GM23338 (cell line): Measurements from ENCODE around the gene NDUFA9. TPM values are rescaled to one million over a fixed set of nuclear protein-coding genes. Genes with fewer than 3 reads are reported as not detected.

Source experiments
- ATAC-seq: fragments of 200-7000 bp; cut with Tn5 transposase; 3 replicates; pipeline ENCODE4 v1.9.1; 2020
- DNase-seq: peaks from one replicate; pipeline ENCODE4 v3.0.0-alpha.2; 2015; ENCODE audit warnings: low spot score
- H2AFZ ChIP-seq: fragments of 200-600 bp; sonication (generic); 2 replicates; pipeline ENCODE4 v1.8.0; 2016; ENCODE audit warnings: antibody characterized with exemption, mild to moderate bottlenecking, moderate library complexity
- H3F3A ChIP-seq: fragments of 200-600 bp; sonication (generic); replicated peaks from 2 replicates; pipeline ENCODE4 v1.8.0; 2017; ENCODE audit warnings: antibody characterized with exemption, mixed run types, low read depth
- H3K27ac ChIP-seq: fragments of 200-600 bp; sonication (generic); 2 replicates; pipeline ENCODE4 v1.6.1; 2016; ENCODE audit warnings: low read depth
- H3K27me3 ChIP-seq: fragments of 200-600 bp; sonication (generic); 2 replicates; pipeline ENCODE4 v1.8.0; 2016; ENCODE audit warnings: mild to moderate bottlenecking, mixed run types, moderate library complexity; ENCODE audit not compliant: insufficient read depth
- H3K36me3 ChIP-seq: fragments of 200-600 bp; sonication (generic); 2 replicates; pipeline ENCODE4 v1.8.0; 2016; ENCODE audit warnings: mild to moderate bottlenecking; ENCODE audit not compliant: insufficient read depth
- H3K4me1 ChIP-seq: fragments of 200-600 bp; sonication (generic); 2 replicates; pipeline ENCODE4 v1.8.0; 2016; ENCODE audit warnings: mild to moderate bottlenecking, moderate library complexity; ENCODE audit not compliant: insufficient read depth
- H3K4me2 ChIP-seq: fragments of 200-600 bp; sonication (generic); 2 replicates; pipeline ENCODE4 v1.7.1; 2017; ENCODE audit warnings: mixed run types
- H3K4me3 ChIP-seq: fragments of 200-600 bp; sonication (generic); 2 replicates; pipeline ENCODE4 v1.6.1; 2016; ENCODE audit warnings: mixed run types
- H3K79me2 ChIP-seq: fragments of 200-600 bp; sonication (generic); replicated peaks from 2 replicates; pipeline ENCODE4 v1.8.0; 2017; ENCODE audit warnings: mild to moderate bottlenecking; ENCODE audit not compliant: insufficient read depth
- H3K9me2 ChIP-seq: fragments of 200-600 bp; sonication (generic); 2 replicates; pipeline ENCODE4 v1.8.0; 2017; ENCODE audit not compliant: insufficient read depth
- H4K20me1 ChIP-seq: fragments of 200-600 bp; sonication (generic); replicated peaks from 2 replicates; pipeline ENCODE4 v1.8.0; 2017; ENCODE audit warnings: mild to moderate bottlenecking; ENCODE audit not compliant: insufficient read depth
- H3K27ac Mint-ChIP-seq: 2 replicates; pipeline ENCODE4 v1.8.0; 2020; ENCODE audit warnings: inconsistent platforms, mild to moderate bottlenecking, moderate library complexity, mixed read lengths
- H3K27me3 Mint-ChIP-seq: 3 replicates; pipeline ENCODE4 v1.8.0; 2022; ENCODE audit warnings: low read depth, mild to moderate bottlenecking, moderate library complexity, mixed read lengths, inconsistent platforms; ENCODE audit not compliant: insufficient read depth, poor library complexity
- H3K36me3 Mint-ChIP-seq: 3 replicates; pipeline ENCODE4 v1.8.0; 2021; ENCODE audit warnings: low read depth, mild to moderate bottlenecking, inconsistent platforms, moderate library complexity, mixed read lengths
- H3K4me1 Mint-ChIP-seq: 3 replicates; pipeline ENCODE4 v1.8.0; 2020; ENCODE audit warnings: mild to moderate bottlenecking, inconsistent platforms, mixed read lengths
- H3K4me3 Mint-ChIP-seq: 3 replicates; pipeline ENCODE4 v1.8.0; 2021; ENCODE audit warnings: moderate library complexity, mild to moderate bottlenecking, inconsistent platforms, mixed read lengths
- H3K9me3 Mint-ChIP-seq: 3 replicates; pipeline ENCODE4 v1.8.0; 2020; ENCODE audit warnings: moderate library complexity, mild to moderate bottlenecking, inconsistent platforms, mixed read lengths
- CREB1 ChIP-seq: fragments of 250-450 bp; sonication (Bioruptor Pico); IDR thresholded peaks from 2 replicates; pipeline ENCODE4 v1.5.0; 2020; ENCODE audit warnings: low read depth, mild to moderate bottlenecking, moderate library complexity
- CTCF ChIP-seq, 2 experiments: fragments of 200-600 bp in 1 of 2; sonication (generic) in 1 of 2; conservative IDR thresholded peaks; 2 replicates each; pipeline versions ENCODE4 v1.5.1 to v1.6.1; 2016 to 2017; ENCODE audit warnings: antibody characterized with exemption in 2 of 2, low read depth in 2 of 2, mild to moderate bottlenecking in 2 of 2, moderate library complexity in 1 of 2
- EZH2 ChIP-seq: fragments of 200-600 bp; sonication (generic); IDR thresholded peaks from one replicate; pipeline ENCODE4 v1.8.0; 2017; ENCODE audit warnings: antibody characterized with exemption, mild to moderate bottlenecking, low read depth; ENCODE audit not compliant: unreplicated experiment
- EZH2phosphoT487 ChIP-seq: fragments of 200-600 bp; sonication (generic); IDR thresholded peaks from one replicate; pipeline ENCODE4 v1.8.1; 2018; ENCODE audit warnings: antibody characterized with exemption; ENCODE audit not compliant: unreplicated experiment
- JUNB ChIP-seq: IDR thresholded peaks from one replicate; pipeline ENCODE4 v1.6.1; 2016; ENCODE audit warnings: antibody characterized with exemption; ENCODE audit not compliant: unreplicated experiment
- NANOG ChIP-seq: IDR thresholded peaks from 2 replicates; pipeline ENCODE4 v1.6.1; 2016; ENCODE audit warnings: antibody characterized with exemption, borderline replicate concordance
- POLR2AphosphoS5 ChIP-seq: IDR thresholded peaks from 2 replicates; pipeline ENCODE4 v1.6.1; 2016; ENCODE audit warnings: antibody characterized with exemption, low read depth
- STAT1 ChIP-seq: IDR thresholded peaks from one replicate; pipeline ENCODE4 v1.6.1; 2016; ENCODE audit warnings: antibody characterized with exemption; ENCODE audit not compliant: unreplicated experiment
- ZNF114 ChIP-seq: fragments of 250-450 bp; sonication (Bioruptor Pico); IDR thresholded peaks from 2 replicates; pipeline ENCODE4 v1.5.0; 2020; ENCODE audit warnings: mild to moderate bottlenecking, moderate library complexity
- ZNF331 ChIP-seq: fragments of 250-450 bp; sonication (Bioruptor Pico); IDR thresholded peaks from 2 replicates; pipeline ENCODE4 v1.5.0; 2020; ENCODE audit warnings: low read depth, mild to moderate bottlenecking, moderate library complexity
- polyA plus RNA-seq: library from polyadenylated mRNA; unstranded; fragments of >200 nt; fragmentation: Nextera tagmentation; extraction: Ambion mirVana; gene quantifications from 2 replicates; pipeline ENCODE4 v1.2.1, GENCODE V29; 2016
- total RNA-seq: library from RNA; depleted of rRNA; stranded (reverse); fragments of >200 nt; shearing (Covaris generic); gene quantifications from 2 replicates; pipeline ENCODE4 v1.2.3, GENCODE V29; 2014
- TF ChIP-seq, protein P1 (sequence below): fragments of 250-450 bp; sonication (Bioruptor Pico); IDR thresholded peaks from 2 replicates; pipeline ENCODE4 v1.5.0; 2020; ENCODE audit warnings: mild to moderate bottlenecking, moderate library complexity
- TF ChIP-seq, protein P2 (sequence below): IDR thresholded peaks from 2 replicates; pipeline ENCODE4 v1.6.1; 2016; ENCODE audit warnings: antibody characterized with exemption
- TF ChIP-seq, protein P3 (sequence below): IDR thresholded peaks from one replicate; pipeline ENCODE4 v1.6.1; 2018; ENCODE audit warnings: antibody characterized with exemption; ENCODE audit not compliant: unreplicated experiment

NDUFA9 gene
- total and polyA plus RNA-seq, 2 experiments from 2014 or later, result 35.4 to 79.8 TPM

DNA sequence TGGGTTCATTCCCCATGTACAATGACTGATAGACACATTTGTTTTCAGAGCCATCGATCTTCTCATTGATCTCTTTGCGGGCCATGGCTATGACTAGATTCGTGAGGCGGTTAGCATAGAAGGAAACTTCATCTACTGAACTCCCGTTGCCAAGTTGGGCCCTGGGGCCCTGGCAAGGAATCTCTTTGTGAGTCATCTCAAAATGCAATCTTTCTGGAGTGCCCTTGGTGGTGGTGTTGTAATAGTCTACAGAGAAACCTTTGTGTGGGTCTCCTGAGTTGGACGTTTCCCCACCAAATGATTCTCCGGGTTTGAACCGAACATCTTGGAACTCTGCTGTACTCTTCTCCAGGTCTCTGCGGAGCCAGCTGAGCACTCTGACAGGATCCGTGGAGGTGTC, 20.5 kb upstream of the NDUFA9 start:
- no peaks in the 10 kb centered on the region for H3K79me2 ChIP-seq
- H3K4me3 Mint-ChIP-seq, result no peak overlapping the region
- H4K20me1 ChIP-seq, result no peaks in the 10 kb centered on the region
- H3K27ac ChIP-seq, result no peak overlapping the region
- no peak overlapping the region for H3K4me3 ChIP-seq
- H3F3A ChIP-seq, result no peaks in the 10 kb centered on the region
- H3K27ac Mint-ChIP-seq, result no peak overlapping the region
- peaks cover 25% of the 10 kb centered on the region for H3K4me1 ChIP-seq
- H2AFZ ChIP-seq, result no peak overlapping the region
- no peak overlapping the region for H3K4me2 ChIP-seq
- no peaks in the 10 kb centered on the region for H3K36me3 ChIP-seq
- H3K36me3 Mint-ChIP-seq, result peaks cover 9% of the 10 kb centered on the region; the same call in 2 of the 3 replicates
- H3K27me3 Mint-ChIP-seq, result peaks cover 6% of the 10 kb centered on the region
- H3K27me3 ChIP-seq, result no peaks in the 10 kb centered on the region
- H3K9me3 Mint-ChIP-seq, result peaks cover 8% of the 10 kb centered on the region; the same call in 2 of the 3 replicates
- H3K9me2 ChIP-seq, result no peaks in the 10 kb centered on the region
- TF ChIP-seq NANOG, result no peak
- TF ChIP-seq CREB1 (CRISPR knock-in tag), result no peak
- no peak for TF ChIP-seq POLR2AphosphoS5
- TF ChIP-seq JUNB, result no peak
- no peak for TF ChIP-seq CTCF (conservative IDR thresholded peaks at IDR 0.05; ENCODE audit: low read depth in 2 of 2)
- TF ChIP-seq, protein P1, sequence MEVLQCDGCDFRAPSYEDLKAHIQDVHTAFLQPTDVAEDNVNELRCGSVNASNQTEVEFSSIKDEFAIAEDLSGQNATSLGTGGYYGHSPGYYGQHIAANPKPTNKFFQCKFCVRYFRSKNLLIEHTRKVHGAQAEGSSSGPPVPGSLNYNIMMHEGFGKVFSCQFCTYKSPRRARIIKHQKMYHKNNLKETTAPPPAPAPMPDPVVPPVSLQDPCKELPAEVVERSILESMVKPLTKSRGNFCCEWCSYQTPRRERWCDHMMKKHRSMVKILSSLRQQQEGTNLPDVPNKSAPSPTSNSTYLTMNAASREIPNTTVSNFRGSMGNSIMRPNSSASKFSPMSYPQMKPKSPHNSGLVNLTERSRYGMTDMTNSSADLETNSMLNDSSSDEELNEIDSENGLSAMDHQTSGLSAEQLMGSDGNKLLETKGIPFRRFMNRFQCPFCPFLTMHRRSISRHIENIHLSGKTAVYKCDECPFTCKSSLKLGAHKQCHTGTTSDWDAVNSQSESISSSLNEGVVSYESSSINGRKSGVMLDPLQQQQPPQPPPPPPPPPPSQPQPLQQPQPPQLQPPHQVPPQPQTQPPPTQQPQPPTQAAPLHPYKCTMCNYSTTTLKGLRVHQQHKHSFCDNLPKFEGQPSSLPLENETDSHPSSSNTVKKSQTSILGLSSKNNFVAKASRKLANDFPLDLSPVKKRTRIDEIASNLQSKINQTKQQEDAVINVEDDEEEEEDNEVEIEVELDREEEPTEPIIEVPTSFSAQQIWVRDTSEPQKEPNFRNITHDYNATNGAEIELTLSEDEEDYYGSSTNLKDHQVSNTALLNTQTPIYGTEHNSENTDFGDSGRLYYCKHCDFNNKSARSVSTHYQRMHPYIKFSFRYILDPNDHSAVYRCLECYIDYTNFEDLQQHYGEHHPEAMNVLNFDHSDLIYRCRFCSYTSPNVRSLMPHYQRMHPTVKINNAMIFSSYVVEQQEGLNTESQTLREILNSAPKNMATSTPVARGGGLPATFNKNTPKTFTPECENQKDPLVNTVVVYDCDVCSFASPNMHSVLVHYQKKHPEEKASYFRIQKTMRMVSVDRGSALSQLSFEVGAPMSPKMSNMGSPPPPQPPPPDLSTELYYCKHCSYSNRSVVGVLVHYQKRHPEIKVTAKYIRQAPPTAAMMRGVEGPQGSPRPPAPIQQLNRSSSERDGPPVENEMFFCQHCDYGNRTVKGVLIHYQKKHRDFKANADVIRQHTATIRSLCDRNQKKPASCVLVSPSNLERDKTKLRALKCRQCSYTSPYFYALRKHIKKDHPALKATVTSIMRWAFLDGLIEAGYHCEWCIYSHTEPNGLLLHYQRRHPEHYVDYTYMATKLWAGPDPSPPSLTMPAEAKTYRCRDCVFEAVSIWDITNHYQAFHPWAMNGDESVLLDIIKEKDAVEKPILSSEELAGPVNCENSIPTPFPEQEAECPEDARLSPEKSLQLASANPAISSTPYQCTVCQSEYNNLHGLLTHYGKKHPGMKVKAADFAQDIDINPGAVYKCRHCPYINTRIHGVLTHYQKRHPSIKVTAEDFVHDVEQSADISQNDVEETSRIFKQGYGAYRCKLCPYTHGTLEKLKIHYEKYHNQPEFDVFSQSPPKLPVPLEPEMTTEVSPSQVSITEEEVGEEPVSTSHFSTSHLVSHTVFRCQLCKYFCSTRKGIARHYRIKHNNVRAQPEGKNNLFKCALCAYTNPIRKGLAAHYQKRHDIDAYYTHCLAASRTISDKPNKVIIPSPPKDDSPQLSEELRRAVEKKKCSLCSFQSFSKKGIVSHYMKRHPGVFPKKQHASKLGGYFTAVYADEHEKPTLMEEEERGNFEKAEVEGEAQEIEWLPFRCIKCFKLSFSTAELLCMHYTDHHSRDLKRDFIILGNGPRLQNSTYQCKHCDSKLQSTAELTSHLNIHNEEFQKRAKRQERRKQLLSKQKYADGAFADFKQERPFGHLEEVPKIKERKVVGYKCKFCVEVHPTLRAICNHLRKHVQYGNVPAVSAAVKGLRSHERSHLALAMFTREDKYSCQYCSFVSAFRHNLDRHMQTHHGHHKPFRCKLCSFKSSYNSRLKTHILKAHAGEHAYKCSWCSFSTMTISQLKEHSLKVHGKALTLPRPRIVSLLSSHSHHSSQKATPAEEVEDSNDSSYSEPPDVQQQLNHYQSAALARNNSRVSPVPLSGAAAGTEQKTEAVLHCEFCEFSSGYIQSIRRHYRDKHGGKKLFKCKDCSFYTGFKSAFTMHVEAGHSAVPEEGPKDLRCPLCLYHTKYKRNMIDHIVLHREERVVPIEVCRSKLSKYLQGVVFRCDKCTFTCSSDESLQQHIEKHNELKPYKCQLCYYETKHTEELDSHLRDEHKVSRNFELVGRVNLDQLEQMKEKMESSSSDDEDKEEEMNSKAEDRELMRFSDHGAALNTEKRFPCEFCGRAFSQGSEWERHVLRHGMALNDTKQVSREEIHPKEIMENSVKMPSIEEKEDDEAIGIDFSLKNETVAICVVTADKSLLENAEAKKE, result no peak
- TF ChIP-seq EZH2phosphoT487, result no peak
- TF ChIP-seq, protein P2, sequence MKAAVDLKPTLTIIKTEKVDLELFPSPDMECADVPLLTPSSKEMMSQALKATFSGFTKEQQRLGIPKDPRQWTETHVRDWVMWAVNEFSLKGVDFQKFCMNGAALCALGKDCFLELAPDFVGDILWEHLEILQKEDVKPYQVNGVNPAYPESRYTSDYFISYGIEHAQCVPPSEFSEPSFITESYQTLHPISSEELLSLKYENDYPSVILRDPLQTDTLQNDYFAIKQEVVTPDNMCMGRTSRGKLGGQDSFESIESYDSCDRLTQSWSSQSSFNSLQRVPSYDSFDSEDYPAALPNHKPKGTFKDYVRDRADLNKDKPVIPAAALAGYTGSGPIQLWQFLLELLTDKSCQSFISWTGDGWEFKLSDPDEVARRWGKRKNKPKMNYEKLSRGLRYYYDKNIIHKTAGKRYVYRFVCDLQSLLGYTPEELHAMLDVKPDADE, result no peak
- TF ChIP-seq ZNF114 (CRISPR knock-in tag), result no peak
- TF ChIP-seq, protein P3, sequence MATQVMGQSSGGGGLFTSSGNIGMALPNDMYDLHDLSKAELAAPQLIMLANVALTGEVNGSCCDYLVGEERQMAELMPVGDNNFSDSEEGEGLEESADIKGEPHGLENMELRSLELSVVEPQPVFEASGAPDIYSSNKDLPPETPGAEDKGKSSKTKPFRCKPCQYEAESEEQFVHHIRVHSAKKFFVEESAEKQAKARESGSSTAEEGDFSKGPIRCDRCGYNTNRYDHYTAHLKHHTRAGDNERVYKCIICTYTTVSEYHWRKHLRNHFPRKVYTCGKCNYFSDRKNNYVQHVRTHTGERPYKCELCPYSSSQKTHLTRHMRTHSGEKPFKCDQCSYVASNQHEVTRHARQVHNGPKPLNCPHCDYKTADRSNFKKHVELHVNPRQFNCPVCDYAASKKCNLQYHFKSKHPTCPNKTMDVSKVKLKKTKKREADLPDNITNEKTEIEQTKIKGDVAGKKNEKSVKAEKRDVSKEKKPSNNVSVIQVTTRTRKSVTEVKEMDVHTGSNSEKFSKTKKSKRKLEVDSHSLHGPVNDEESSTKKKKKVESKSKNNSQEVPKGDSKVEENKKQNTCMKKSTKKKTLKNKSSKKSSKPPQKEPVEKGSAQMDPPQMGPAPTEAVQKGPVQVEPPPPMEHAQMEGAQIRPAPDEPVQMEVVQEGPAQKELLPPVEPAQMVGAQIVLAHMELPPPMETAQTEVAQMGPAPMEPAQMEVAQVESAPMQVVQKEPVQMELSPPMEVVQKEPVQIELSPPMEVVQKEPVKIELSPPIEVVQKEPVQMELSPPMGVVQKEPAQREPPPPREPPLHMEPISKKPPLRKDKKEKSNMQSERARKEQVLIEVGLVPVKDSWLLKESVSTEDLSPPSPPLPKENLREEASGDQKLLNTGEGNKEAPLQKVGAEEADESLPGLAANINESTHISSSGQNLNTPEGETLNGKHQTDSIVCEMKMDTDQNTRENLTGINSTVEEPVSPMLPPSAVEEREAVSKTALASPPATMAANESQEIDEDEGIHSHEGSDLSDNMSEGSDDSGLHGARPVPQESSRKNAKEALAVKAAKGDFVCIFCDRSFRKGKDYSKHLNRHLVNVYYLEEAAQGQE, result no peak
- no peak for TF ChIP-seq ZNF331 (CRISPR knock-in tag)
- no peak for TF ChIP-seq STAT1
- TF ChIP-seq EZH2, result no peak
- DNase-seq, result no peak
- H3K4me1 Mint-ChIP-seq, result peaks cover 16% of the 10 kb centered on the region
- ATAC-seq, result no peak
